H54 (cell line): ENCODE measurements around the gene SSX2IP.

Source experiments
- DNase-seq: peaks from one replicate; pipeline ENCODE4 v3.0.0; 2011; ENCODE audit warnings: low spot score, mixed read lengths; ENCODE audit not compliant: insufficient read length
- FAIRE-seq: peaks from 3 replicates; lab custom pipeline; 2011; peaks lifted over from hg19 to GRCh38; lab: Jason Lieb, UNC
- POLR2A ChIP-seq: IDR thresholded peaks from 2 replicates; pipeline ENCODE4 v1.6.1; 2011; ENCODE audit warnings: low read depth, mild to moderate bottlenecking, low read length

The SSX2IP gene

GRCh38 chr1:84721152-84721551 lies 30.9 kb upstream of the SSX2IP start:
- DNase-seq (no peak), FAIRE-seq (peak; percentile 81)
- no peak for TF ChIP-seq POLR2A

- TF ChIP-seq POLR2A: no peak
- DNase-seq (no peak), FAIRE-seq (no peak)
Measured at GRCh38 chr1:84720221-84720780, 30.0 kb upstream of the SSX2IP start.

- DNase-seq: no peak
- FAIRE-seq: no peak
- no peak for TF ChIP-seq POLR2A
Measured at GRCh38 chr1:84719543-84720217, 29.4 kb upstream of the SSX2IP start.

- FAIRE-seq (no peak), DNase-seq (no peak)
- no peak for TF ChIP-seq POLR2A
Measured at GRCh38 chr1:84715342-84716019, 25.2 kb upstream of the SSX2IP start.

GRCh38 chr1:84712276-84712874 lies 22.1 kb upstream of the SSX2IP start:
- FAIRE-seq: peak; percentile 11
- TF ChIP-seq POLR2A: no peak
- DNase-seq: no peak

- FAIRE-seq (no peak), DNase-seq (no peak)
- TF ChIP-seq POLR2A: no peak
Measured at GRCh38 chr1:84711869-84712268, 21.6 kb upstream of the SSX2IP start.

GRCh38 chr1:84711121-84711520 lies 20.9 kb upstream of the SSX2IP start:
- FAIRE-seq (no peak), DNase-seq (no peak)
- no peak for TF ChIP-seq POLR2A

GRCh38 chr1:84709131-84709530 lies 18.9 kb upstream of the SSX2IP start:
- no peak for FAIRE-seq
- no peak for DNase-seq
- TF ChIP-seq POLR2A: no peak

- no peak for FAIRE-seq
- TF ChIP-seq POLR2A: no peak
- no peak for DNase-seq
Measured at GRCh38 chr1:84708031-84708430, 17.8 kb upstream of the SSX2IP start.

- no peak for DNase-seq
Measured at GRCh38 chr1:84705513-84705912, 15.3 kb upstream of the SSX2IP start.

GRCh38 chr1:84704872-84705417 lies 14.7 kb upstream of the SSX2IP start:
- FAIRE-seq (no peak), DNase-seq (no peak)
- TF ChIP-seq POLR2A: no peak

More at GRCh38 chr1:84705513-84705912, 15.3 kb upstream of the SSX2IP start:
- no peak for FAIRE-seq
- TF ChIP-seq POLR2A: no peak

GRCh38 chr1:84703431-84703830 lies 13.2 kb upstream of the SSX2IP start:
- FAIRE-seq: no peak
- TF ChIP-seq POLR2A: no peak
- DNase-seq: no peak

- DNase-seq (no peak), FAIRE-seq (no peak)
- TF ChIP-seq POLR2A: no peak
Measured at GRCh38 chr1:84702143-84702542, 11.9 kb upstream of the SSX2IP start.

- no peak for FAIRE-seq
- DNase-seq: no peak
- no peak for TF ChIP-seq POLR2A
Measured at GRCh38 chr1:84701376-84701775, 11.1 kb upstream of the SSX2IP start.
